Muscle of back (tissue), 11 donors: Measurements from ENCODE around the gene ASB16. TPM values are rescaled to one million over a fixed set of nuclear protein-coding genes. Genes with fewer than 3 reads are reported as not detected.

Experiments
- DNase-seq, 3 donors: peaks; one replicate each; pipeline versions ENCODE4 v3.0.0 to v3.0.0-alpha.2; 2013
- polyA plus RNA-seq, 10 donors: library from polyadenylated mRNA; unstranded; fragments of 120-200 nt; gene quantifications; one replicate each; pipeline ENCODE4 v1.2.1, GENCODE V29; 2013; ENCODE audit not compliant: insufficient read length in 10 of 10

The ASB16 gene
- polyA plus RNA-seq, 10 donors: 4.8 to 15.2 (median 10.9) TPM

DNA sequence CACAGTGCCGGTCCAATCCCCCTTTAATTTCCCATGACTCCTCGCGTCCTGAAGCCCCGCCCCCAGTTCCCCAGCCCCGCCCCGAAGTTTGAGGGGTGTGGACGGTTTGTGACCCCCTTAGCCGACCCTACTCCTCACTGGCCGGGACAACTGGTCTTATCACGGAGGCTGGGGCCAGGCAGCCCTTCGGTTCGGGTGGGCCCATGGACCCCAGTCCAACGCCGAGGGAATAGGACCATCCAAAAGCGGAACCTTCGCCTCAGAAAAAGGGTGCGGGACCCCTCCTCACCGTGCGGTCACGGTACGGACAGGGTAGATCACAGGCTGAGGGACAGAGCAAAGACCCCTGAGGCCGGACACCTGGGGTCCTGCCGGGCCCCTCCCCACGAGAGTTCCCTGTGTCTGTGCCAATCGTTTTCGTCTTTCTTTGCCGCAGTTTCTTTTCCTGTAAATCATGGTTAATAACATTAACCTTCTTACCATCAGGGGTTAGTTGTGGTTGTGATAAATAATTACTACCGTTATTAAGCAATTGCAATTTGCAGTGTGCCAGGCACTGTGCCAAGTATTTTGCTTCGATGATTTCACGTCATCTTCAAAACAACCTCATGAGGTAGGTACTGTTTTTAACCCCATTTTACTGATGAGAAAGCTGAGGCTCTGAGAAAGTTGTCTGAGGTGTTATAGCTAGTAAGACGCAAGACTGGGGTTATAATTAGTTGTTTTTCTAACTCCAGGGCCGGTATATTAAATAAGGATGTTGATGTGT lies 16.8 kb downstream of the ASB16 start:
- peak in 1 of 3 donors; percentile 62 for DNase-seq

DNA sequence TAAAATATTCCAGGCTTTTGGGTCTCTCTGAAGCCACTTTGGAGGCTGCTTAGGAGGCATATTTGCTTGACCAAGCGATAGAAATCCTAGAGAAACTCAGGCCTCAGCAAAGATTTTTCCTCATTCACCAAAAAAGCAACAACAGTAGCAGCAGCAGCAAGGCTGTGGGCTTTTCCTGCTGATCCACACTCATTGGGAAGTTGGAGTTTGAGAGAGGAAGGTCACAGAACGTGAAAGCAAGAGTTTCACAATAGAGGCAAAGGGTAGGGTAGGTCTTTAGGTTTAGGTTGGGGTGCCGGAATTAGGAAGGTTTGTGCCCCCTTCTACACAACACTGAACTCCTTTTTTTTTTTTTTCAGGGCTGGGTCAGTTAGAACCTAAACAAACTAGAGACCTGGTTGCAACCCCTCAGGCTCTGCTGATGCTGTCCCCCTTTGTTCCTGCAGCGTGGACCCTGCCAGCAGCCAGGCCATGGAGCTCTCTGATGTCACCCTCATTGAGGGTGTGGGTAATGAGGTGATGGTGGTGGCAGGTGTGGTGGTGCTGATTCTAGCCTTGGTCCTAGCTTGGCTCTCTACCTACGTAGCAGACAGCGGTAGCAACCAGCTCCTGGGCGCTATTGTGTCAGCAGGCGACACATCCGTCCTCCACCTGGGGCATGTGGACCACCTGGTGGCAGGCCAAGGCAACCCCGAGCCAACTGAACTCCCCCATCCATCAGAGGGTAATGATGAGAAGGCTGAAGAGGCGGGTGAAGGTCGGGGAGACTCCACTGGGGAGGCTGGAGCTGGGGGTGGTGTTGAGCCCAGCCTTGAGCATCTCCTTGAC lies 18.3 kb downstream of the ASB16 start:
- DNase-seq: no peak

DNA sequence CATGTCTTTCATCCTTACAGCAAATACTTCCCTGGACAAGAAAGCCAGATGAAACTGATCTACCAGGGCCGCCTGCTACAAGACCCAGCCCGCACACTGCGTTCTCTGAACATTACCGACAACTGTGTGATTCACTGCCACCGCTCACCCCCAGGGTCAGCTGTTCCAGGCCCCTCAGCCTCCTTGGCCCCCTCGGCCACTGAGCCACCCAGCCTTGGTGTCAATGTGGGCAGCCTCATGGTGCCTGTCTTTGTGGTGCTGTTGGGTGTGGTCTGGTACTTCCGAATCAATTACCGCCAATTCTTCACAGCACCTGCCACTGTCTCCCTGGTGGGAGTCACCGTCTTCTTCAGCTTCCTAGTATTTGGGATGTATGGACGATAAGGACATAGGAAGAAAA lies 20.0 kb downstream of the ASB16 start:
- no peak for DNase-seq

DNA sequence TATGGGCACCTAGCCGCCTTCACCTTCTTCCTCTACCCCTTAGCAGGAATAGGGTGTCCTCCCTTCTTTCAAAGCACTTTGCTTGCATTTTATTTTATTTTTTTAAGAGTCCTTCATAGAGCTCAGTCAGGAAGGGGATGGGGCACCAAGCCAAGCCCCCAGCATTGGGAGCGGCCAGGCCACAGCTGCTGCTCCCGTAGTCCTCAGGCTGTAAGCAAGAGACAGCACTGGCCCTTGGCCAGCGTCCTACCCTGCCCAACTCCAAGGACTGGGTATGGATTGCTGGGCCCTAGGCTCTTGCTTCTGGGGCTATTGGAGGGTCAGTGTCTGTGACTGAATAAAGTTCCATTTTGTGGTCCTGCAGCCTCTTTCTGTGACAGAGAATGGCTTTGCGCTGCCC lies 20.9 kb downstream of the ASB16 start:
- peak in 2 of 3 donors; percentile 64 to 69 for DNase-seq

DNA sequence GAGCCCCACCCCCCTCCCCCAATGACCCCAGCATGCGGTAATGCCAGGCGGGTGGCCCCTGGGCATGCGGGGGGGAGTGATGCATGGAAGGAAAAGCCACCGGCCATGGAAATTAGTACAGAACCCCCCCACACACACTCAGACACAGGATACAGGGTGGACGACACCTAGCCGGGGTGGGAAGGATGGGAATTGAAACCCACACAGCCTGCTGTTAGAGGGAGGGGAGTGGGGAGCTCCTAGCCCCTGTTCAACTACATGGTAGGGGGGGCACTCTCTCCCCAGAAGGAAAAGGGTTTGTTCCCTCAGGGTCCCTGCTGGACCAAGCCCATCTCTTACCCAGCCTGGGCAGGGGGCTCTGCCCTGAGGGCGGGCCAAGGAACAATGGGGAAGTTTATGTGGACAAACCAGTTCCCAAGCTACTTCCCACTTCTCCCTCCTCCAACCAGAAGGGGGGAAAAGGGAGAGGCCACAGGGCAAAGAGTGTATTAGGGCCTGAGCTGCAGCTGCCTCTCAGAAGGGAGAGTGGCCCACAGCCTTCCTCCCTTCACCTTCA lies 21.5 kb downstream of the ASB16 start:
- no peak for DNase-seq

DNA sequence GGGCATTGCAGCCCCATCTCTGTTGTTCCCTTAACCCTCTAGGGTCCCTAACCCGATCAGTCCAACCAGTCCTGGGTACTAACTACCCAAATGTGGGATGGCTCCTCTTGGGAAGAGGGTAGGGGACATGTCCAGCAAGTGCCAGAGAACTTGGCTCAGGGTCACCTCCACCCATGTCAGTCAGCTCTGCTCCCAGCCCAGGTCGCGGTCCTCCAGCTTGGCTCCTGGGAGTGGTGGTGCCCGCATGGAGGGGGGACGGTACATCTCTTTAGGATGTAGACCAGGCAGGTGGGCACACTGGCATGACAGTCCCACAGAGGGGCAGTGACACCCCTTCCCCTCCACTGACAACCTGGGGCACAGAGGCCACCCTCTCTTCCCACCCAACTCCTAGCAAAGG lies 22.2 kb downstream of the ASB16 start:
- no peak for DNase-seq

DNA sequence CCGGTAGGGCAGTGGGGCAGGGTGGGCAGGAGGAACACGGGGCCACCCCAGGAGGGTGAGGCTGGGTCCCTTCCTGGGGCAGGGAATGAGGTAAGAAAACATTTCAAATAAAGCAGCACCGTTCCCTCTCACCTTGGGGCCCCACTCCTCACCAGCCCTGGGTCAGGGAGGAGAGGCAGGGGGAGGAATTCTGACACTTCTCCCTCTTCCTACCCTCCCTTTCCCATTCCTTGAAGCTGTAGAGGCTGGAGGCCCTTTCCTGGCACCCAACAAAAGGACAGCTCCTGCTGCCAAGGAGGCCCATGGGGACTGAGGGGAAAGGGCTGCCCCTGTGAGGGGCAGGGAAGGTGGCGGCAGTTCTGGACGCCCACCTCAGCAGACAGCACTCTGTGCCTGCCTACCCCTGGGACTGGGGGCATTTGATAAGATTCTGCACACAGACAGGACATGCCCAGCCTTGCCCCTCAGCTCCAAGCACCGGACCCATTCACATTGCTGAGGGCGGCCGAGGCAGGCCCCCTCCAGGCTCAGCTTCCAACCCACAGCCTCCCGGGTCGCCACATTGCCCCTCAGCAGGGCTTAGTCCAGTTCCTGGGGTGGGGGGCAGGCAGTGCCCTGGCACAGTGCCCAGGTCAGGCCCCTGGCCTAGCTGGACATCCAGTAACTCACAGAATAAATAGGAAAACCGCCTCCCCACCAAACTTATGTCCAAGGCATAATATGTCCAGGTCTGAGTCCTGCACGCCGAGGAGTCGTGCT lies 23.0 kb downstream of the ASB16 start:
- DNase-seq: no peak

DNA sequence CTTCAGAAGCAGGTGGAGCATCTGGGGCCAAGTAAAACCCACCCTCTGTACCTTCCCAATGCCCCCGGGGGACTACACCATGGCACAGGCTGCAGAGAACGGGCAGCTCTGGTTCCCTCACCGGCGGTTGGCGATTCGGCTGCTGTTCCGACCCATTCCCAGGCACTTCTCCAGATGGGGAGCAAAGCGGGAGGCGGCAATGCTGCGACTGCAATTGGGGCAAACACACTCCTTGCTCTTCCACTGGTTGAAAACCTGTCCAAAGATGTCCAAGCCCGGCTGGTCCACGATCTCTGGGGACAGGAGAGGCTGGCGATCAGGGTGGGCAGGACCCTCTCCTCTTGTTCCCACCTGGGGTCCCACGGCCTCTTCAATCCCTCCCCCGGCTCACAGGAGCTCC lies 26.6 kb downstream of the ASB16 start:
- no peak for DNase-seq

DNA sequence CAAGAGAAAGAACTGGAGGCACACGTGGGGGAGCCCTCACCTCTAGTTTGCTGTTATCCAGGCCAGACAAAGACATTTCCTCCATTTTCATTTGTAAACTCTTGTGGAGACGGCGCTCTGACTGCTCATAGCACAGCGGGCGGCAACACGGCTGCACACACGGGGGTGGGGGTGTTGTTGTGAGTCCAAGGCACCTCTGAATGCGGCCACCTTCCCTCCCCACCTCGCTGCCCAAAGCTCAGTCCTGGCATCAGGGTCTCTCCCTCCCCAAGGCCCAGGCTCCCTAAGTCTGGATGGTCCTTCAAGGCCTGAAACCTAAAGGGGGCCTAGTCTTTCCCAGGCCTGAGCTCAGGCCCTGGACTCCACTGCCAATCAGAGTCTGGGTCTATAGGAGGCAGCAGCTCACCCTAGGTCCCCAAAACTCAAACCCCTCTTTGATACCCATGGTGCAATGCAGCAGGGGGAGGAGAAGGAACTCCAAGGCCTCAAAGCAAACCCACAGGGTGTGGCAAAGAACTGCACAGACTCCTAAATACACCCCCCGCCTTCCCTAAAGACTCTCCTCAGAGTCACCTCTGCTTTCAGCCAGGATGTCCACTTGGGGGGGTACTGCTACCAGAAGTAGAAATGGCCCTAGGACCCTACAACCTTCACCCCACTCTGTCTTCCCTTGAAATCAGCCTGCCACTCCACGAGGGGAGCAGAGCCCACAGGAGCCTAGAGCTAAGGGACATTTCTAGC lies 27.6 kb downstream of the ASB16 start:
- peak; percentile 39 to 76 (median 45) for DNase-seq

DNA sequence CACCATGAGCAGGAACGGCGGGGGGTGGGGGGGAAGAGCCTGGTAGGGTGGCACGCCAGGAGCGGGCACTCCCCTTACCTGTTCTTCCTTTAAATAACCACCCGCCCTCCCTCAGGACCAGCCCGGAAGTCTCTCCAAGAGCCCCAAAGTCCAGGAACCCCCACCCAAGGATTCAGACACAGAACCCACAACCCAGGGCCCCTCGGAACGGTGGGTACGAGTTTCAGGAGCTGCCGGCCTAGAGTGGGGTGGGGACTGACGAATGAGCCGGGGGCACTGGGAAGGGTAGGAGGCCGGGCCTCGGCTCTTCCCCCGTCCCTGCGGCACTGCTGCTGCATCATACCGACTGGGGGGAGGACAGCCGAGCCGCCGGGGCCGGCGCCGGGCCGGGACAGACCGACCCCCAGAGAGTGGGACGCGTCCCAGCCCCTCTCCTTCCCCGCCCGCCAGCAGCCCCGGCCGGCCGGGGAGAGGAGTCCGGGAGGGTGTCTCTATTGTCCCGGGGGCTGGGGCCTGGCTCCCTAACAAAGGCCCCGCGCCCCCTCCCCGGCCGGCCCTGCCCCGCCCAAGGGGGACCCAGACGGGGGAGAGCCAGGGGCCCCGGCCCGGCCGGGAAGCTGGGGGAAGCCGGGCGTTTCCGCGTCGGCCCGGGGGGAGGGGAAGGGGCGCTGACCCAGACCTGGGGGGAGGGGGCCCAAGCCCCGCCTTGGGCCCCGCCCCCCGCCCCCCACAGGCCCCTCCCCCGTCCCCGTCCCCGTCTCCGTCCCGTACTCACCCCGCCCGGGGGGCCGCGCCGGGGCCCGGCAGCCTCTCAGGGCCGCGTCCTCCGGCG lies 28.4 kb downstream of the ASB16 start:
- peak; percentile 51 to 83 (median 68) for DNase-seq

DNA sequence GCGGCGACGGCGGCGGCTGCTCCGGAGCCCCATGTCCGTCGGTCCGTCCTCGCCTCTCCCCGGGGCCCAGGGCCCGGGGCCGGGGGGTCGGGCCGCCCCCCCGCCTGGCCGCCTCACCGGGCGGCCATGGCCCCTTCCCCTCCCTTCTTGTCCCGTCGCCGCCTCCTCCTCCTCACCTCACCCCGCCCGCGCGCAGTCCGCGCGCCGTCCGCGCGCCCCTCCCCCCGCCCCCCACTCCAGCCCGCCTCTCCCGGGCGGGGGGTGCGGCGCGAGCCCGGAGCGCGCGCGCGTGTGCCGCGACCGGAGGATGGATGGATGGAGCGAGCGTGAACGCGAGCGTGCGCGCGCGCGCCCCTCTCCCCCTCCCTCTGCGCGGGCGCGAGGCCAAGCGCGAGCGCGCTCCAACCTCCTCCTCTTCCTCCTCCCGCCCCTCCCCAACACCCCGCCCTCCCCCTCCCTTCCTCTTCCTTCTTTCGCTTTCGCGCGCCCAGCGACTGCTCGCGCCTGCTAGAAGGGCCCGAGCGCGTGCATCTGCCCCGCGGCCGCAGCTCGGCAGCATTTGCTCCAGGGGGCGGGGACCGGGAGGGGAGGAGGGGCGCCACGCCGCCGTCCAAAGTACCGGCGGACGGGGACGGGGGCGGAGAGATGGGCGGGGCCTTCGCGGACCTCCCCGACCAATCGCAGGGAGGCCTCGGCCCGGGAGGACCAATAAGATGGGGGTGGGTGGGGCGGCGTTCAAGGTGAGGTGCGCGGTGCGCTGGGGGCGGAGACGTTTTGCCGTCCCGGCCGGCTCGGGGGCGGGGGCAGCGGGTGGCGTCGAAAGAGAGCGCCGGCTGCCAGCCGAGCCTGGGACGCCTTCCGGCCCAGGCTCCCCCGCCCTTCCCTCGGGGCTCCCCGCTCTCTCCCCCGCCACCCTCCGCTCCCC lies 29.3 kb downstream of the ASB16 start, which contains the start of gene ATXN7L3:
ATXN7L3 (minus strand) TSS at position 332 of the 925 bp plus-strand sequence. CDS start 1,814 bp downstream, outside the sequence.
- DNase-seq: peak; percentile 98 to 99 (median 99)

DNA sequence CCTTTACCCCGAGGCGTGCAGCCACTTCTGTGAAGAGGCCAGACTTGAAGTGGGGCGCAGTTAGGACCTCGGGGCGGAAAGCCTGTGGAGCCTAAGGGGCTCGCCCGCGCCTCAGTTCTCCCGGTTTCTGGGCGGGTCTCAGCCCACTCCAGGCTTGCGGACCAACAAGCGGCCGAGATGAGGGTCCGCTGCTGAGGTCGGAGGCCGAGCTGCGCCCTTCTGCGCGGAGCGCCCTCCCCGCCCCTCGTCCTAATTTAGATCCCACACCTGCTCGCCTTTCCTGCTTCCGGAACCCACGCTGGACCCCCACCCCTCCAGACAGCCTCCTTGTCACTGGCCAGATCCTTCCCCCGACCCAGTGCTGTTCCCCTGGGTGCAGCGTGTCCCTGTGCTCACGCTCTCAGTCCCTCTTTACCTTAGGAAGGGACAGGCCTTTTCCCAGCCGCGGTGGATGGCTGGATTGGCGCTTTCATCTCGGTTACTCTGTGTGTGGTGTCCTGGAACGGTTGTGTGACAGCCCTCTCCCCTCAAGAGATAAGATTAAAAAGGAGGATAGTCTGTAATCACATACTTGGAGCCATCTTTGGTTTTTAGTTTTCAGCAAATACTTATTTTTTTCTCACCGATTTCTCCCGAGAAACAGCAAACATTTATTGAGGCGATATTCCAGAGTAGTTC lies 30.1 kb downstream of the ASB16 start:
- DNase-seq: peak in 1 of 3 donors; percentile 48

DNA sequence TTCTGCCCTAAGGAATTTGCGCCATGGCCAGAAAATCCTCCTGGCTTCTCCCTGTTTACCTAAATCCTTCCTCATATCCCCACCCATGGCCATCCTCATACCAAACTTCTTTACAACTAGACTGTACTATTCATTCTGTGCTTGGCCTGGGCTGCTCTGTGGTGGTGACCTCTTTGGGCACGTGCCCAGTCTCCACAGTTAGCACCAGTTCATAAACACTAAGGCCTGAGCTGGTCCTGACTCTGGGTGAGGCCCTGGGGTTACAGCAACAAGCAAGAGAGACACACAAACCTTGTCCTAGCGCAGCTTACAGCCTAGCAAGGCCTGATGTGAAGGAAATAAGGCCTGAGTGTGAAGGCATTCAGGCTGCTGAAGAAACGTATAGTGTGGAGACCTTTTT lies 32.3 kb downstream of the ASB16 start:
- no peak for DNase-seq

DNA sequence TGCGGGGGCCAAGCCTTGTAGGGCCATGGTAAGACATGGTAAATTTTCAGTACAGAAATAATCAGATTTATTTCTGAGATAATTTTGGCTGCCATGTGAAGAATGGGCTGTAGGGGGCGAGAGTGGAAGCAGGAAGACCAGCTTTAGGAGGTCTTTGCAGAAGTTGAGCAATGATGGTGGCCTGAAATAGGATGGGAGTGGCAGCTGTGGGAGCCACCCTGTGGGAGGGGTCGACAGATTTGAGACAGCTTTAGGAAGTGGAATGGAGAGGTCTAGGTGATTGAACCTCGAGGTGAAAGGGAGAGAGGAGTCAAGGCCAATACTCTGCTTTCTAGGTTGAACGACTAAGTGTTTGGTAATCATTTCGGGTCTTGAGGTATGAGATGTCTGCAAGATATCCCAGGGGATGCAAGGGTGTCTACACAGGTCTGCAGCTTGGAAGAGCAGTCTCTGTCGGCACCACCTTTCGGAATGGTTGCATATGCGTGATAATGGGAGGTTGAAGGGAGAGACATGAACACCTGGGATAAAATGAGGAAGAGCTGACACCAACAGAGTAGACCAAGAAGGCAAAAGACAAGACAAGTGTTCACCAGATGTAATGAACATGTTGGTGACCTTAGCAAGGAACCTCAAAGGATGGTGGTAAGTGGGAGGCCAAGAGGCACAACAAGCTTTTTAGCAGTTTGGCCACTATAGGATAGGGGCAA lies 33.4 kb downstream of the ASB16 start:
- DNase-seq: peak in 1 of 3 donors; percentile 53

DNA sequence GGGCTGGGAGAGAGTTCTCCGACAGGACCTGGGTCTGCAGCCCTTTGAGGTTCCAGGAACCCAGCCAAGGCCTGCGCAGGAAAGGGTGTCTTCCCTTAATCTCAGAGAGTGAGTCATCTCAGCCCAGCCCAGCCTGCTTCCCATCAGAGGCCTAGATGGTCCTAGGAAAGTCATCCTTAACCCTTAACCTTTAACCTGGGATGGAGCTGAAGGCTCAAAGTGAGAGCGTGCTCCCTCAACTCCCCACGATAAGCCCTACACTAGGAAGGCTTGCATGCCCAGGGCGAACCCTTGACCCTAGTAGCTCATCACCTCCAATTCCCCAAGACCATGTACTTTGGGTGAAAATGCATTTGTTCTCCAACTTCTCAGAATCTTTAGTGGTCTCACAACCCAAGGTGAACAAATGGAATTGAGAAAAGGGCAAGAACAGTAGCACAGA lies 34.0 kb downstream of the ASB16 start:
- no peak for DNase-seq

DNA sequence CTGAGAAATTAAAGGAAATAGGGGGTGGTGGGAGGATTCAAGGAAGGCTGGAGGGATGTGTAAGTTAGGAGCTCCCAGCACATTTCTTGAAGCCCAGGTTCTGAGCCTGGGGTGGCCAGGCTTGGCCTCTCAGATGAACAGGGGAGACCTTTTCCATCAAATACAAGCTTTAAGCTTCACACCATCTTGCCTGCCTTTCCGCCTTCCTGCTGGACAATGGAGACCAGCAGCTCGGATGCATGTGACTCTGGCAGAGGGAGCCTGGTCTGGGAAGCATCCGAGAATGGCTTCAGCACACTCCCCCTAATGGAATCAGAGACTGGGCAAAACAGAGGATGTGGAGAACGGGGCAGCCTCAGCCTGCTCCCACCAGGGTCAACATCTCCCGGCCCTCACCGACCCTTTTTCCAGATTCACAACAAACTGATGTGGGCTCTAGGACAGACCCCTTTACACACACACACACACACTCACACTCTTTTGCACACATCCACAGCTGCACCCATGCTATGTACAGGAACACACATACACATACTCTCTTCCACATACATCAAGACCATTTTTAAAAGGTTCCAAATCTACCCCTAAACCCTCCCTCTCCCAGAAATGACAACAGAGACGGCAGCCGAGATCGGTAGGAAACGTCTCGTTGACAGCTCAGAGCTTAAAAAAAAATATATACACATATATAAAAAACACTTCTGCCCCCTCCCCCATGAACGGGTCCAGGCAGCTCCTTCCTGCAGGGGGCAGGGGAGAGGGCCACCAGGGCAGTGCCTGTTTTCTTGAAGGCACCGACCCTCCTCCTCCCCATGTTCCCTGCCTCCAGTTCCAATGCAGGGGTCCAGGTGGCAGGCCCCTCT lies 35.7 kb downstream of the ASB16 start:
- no peak for DNase-seq

DNA sequence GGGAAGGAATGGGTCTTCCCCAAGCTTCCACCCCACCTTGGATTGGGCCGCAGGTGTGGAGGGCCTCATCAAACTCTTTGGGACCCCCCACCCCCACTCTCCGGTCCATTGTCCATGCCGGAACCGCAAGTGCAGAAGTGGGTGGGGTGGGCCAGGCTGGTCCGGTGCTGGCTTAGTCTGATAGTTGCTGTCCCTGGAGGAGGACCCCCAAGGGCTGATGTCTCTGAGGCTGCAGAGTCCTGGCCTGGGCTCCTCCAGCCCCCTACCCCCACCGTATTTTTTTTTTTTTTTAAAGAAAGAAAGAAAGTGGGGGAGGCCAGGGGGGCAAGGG lies 36.3 kb downstream of the ASB16 start:
- no peak for DNase-seq
